Colonic mucosa (tissue), 4 donors: Measurements from ENCODE around the gene WASL. TPM values are rescaled to one million over a fixed set of nuclear protein-coding genes. Genes with fewer than 3 reads are reported as not detected.

Experiments used
- DNase-seq: peaks from one replicate; pipeline ENCODE4 v3.0.0-alpha.2; 2020
- H3K27ac ChIP-seq: fragments of 200-600 bp; one replicate; pipeline ENCODE4 v1.8.0; 2021
- H3K27me3 ChIP-seq: fragments of 200-600 bp; one replicate; pipeline ENCODE4 v1.8.0; 2021
- H3K36me3 ChIP-seq: fragments of 200-600 bp; one replicate; pipeline ENCODE4 v1.8.0; 2021
- H3K4me1 ChIP-seq: fragments of 200-600 bp; one replicate; pipeline ENCODE4 v1.8.0; 2021; ENCODE audit warnings: mild to moderate bottlenecking
- H3K4me3 ChIP-seq: fragments of 200-600 bp; one replicate; pipeline ENCODE4 v1.8.0; 2021
- H3K9ac ChIP-seq, 2 donors: one replicate each; pipeline ENCODE4 v1.7.0; 2013; ENCODE audit warnings: control low read depth in 2 of 2, low read depth in 2 of 2, low read length in 2 of 2
- H3K9me3 ChIP-seq: fragments of 200-600 bp; one replicate; pipeline ENCODE4 v1.8.0; 2021
- CTCF ChIP-seq: fragments of 200-600 bp; IDR thresholded peaks from one replicate; pipeline ENCODE4 v1.8.0; 2022; ENCODE audit warnings: antibody characterized with exemption, mild to moderate bottlenecking
- intact Hi-C: fragments of 100-400 bp; cut with DNase I; formaldehyde crosslinking; loops from one replicate; pipeline ENCODE4 v1.14.1; 2022
- total RNA-seq, 2 donors: library from RNA; stranded (reverse); fragmentation: NEBNext Ultra II Directional in 1 of 2; extraction: Animal tissue kit (Norgen Biotek cat#: 25700) in 1 of 2; gene quantifications; one replicate each; pipeline ENCODE4 v1.2.1, GENCODE V29; 2021
- donor health status: healthy.
- donor health status: DM: no; HTN: no; CAD: no.
- donor health status: DM: no; HTN: no; CAD: no.

The WASL gene
- total RNA-seq, 2 donors from 2014 or later: 54.9 to 126 TPM

GRCh38 chr7:123711832-123712293 lies 36.9 kb downstream of the WASL start:
- H3K4me1 ChIP-seq: no peaks in the 10 kb centered on the region
- intact Hi-C loops: no loop called here

GRCh38 chr7:123710683-123711082 lies 38.1 kb downstream of the WASL start:
- H3K27me3 ChIP-seq: no peaks in the 10 kb centered on the region
- no peak overlapping the region for H3K9ac ChIP-seq
- no peak overlapping the region for H3K27ac ChIP-seq
- no peaks in the 10 kb centered on the region for H3K36me3 ChIP-seq
- no peak overlapping the region for H3K4me3 ChIP-seq
- no peak for TF ChIP-seq CTCF
- DNase-seq: no peak
- no peaks in the 10 kb centered on the region for H3K4me1 ChIP-seq
- intact Hi-C loops: no loop called here
- no peaks in the 10 kb centered on the region for H3K9me3 ChIP-seq

More at GRCh38 chr7:123711832-123712293, 36.9 kb downstream of the WASL start:
- no peak overlapping the region for H3K9ac ChIP-seq
- H3K27ac ChIP-seq: no peak overlapping the region
- H3K27me3 ChIP-seq: no peaks in the 10 kb centered on the region
- no peaks in the 10 kb centered on the region for H3K9me3 ChIP-seq
- DNase-seq: no peak
- no peak for TF ChIP-seq CTCF
- H3K36me3 ChIP-seq: no peaks in the 10 kb centered on the region
- H3K4me3 ChIP-seq: no peak overlapping the region

GRCh38 chr7:123709525-123709924 lies 39.3 kb downstream of the WASL start:
- H3K36me3 ChIP-seq: no peaks in the 10 kb centered on the region
- H3K27me3 ChIP-seq: no peaks in the 10 kb centered on the region
- H3K27ac ChIP-seq: no peak overlapping the region
- no peaks in the 10 kb centered on the region for H3K9me3 ChIP-seq
- no peaks in the 10 kb centered on the region for H3K4me1 ChIP-seq
- no peak for DNase-seq
- intact Hi-C loops: loop anchor here (10.0 kb wide), 1 partner anchor 85 kb away; no protein-coding TSS in a partner anchor
- H3K9ac ChIP-seq: no peak overlapping the region
- TF ChIP-seq CTCF: no peak
- H3K4me3 ChIP-seq: no peak overlapping the region

- H3K4me1 ChIP-seq: no peaks in the 10 kb centered on the region
- no peaks in the 10 kb centered on the region for H3K36me3 ChIP-seq
- H3K4me3 ChIP-seq: no peak overlapping the region
- no peaks in the 10 kb centered on the region for H3K27me3 ChIP-seq
- no peak overlapping the region for H3K9ac ChIP-seq
- intact Hi-C loops: loop anchor here (10.0 kb wide), 1 partner anchor 89 kb away; no protein-coding TSS in a partner anchor
- no peak for DNase-seq
- H3K9me3 ChIP-seq: no peaks in the 10 kb centered on the region
- peak overlapping the region; percentile 19 for H3K27ac ChIP-seq
- TF ChIP-seq CTCF: no peak
These were observed 43.4 kb downstream of the WASL start for GRCh38 chr7:123705211-123705901.

- TF ChIP-seq CTCF: no peak
- H3K9ac ChIP-seq: no peak overlapping the region
- H3K9me3 ChIP-seq: no peaks in the 10 kb centered on the region
- no peaks in the 10 kb centered on the region for H3K4me1 ChIP-seq
- no peak overlapping the region for H3K27ac ChIP-seq
- intact Hi-C loops: no loop called here
- DNase-seq: no peak
- no peaks in the 10 kb centered on the region for H3K36me3 ChIP-seq
- no peak overlapping the region for H3K4me3 ChIP-seq
- no peaks in the 10 kb centered on the region for H3K27me3 ChIP-seq
These were observed 52.7 kb downstream of the WASL start for GRCh38 chr7:123695944-123696677.
